HG03159 (cell line): ENCODE results near the gene NIPAL1.

Experiments used
- ATAC-seq: cut with Tn5 transposase; IDR thresholded peaks from one replicate; pipeline ENCODE4 v1.9.1; 2021; ENCODE audit warnings: mild to moderate bottlenecking, moderate library complexity; ENCODE audit not compliant: unreplicated experiment

Gene NIPAL1

GRCh38 chr4:48024522-48024921 lies 8.0 kb downstream of the NIPAL1 start:
- ATAC-seq = no peak

- ATAC-seq = no peak
These were observed 8.4 kb downstream of the NIPAL1 start for GRCh38 chr4:48025005-48025404.

- peak; percentile 79 for ATAC-seq
These were observed 11.1 kb downstream of the NIPAL1 start for GRCh38 chr4:48027653-48028052.

- ATAC-seq = peak; percentile 59
These were observed 12.1 kb downstream of the NIPAL1 start for GRCh38 chr4:48028696-48029095.

- no peak for ATAC-seq
These were observed 13.9 kb downstream of the NIPAL1 start for GRCh38 chr4:48030470-48030869.

GRCh38 chr4:48031802-48032525 lies 15.4 kb downstream of the NIPAL1 start:
- ATAC-seq = no peak

- ATAC-seq = no peak
These were observed 16.1 kb downstream of the NIPAL1 start for GRCh38 chr4:48032721-48033120.

GRCh38 chr4:48033412-48033811 lies 16.8 kb downstream of the NIPAL1 start:
- no peak for ATAC-seq

- ATAC-seq = peak; percentile 44
These were observed 17.3 kb downstream of the NIPAL1 start for GRCh38 chr4:48033825-48034413.

GRCh38 chr4:48035952-48036351 lies 19.4 kb downstream of the NIPAL1 start:
- no peak for ATAC-seq

- no peak for ATAC-seq
These were observed 20.5 kb downstream of the NIPAL1 start for GRCh38 chr4:48037117-48037462.

GRCh38 chr4:48038666-48039065 lies 22.1 kb downstream of the NIPAL1 start:
- ATAC-seq = no peak

- ATAC-seq = no peak
These were observed 23.0 kb downstream of the NIPAL1 start for GRCh38 chr4:48039561-48039960.

GRCh38 chr4:48041535-48042137 lies 25.1 kb downstream of the NIPAL1 start:
- no peak for ATAC-seq

GRCh38 chr4:48042979-48043461 lies 26.4 kb downstream of the NIPAL1 start:
- no peak for ATAC-seq

- ATAC-seq = no peak
These were observed 26.9 kb downstream of the NIPAL1 start for GRCh38 chr4:48043504-48043903.

GRCh38 chr4:48044298-48044697 lies 27.7 kb downstream of the NIPAL1 start:
- ATAC-seq = no peak

- no peak for ATAC-seq
These were observed 29.5 kb downstream of the NIPAL1 start for GRCh38 chr4:48046059-48046458.

GRCh38 chr4:48047421-48047844 lies 30.9 kb downstream of the NIPAL1 start:
- peak; percentile 97 for ATAC-seq

- ATAC-seq = peak; percentile 6
These were observed 31.3 kb downstream of the NIPAL1 start for GRCh38 chr4:48047896-48048295.

- no peak for ATAC-seq
These were observed 32.9 kb downstream of the NIPAL1 start for GRCh38 chr4:48049483-48049882.

GRCh38 chr4:48051078-48051477 lies 34.5 kb downstream of the NIPAL1 start:
- no peak for ATAC-seq
